Upper lobe of right lung (tissue), 1 donor: Measurements from ENCODE around the gene U2AF1L4. TPM values are rescaled to one million over a fixed set of nuclear protein-coding genes. Genes with fewer than 3 reads are reported as not detected.

Experiments
- ATAC-seq: fragments of 200-7000 bp; cut with Tn5 transposase; one replicate; pipeline ENCODE4 v1.9.1; 2020; ENCODE audit warnings: mild to moderate bottlenecking, moderate library complexity
- DNase-seq: peaks from one replicate; pipeline ENCODE4 v3.0.0-alpha.2; 2020
- H3K27ac ChIP-seq: fragments of 200-600 bp; one replicate; pipeline ENCODE4 v1.8.0; 2022
- H3K27me3 ChIP-seq: fragments of 200-600 bp; one replicate; pipeline ENCODE4 v1.8.0; 2022; ENCODE audit warnings: mild to moderate bottlenecking
- H3K36me3 ChIP-seq: fragments of 200-600 bp; one replicate; pipeline ENCODE4 v1.8.0; 2022
- H3K4me1 ChIP-seq: fragments of 200-600 bp; one replicate; pipeline ENCODE4 v1.8.0; 2022
- H3K4me3 ChIP-seq: fragments of 200-600 bp; one replicate; pipeline ENCODE4 v1.8.0; 2022; ENCODE audit warnings: mild to moderate bottlenecking
- H3K9me3 ChIP-seq: fragments of 200-600 bp; one replicate; pipeline ENCODE4 v1.8.0; 2022
- CTCF ChIP-seq: fragments of 200-600 bp; IDR thresholded peaks from one replicate; pipeline ENCODE4 v1.8.0; 2022; ENCODE audit warnings: antibody characterized with exemption
- intact Hi-C: fragments of 100-400 bp; cut with DNase I; formaldehyde crosslinking; loops from one replicate; pipeline ENCODE4 v1.11.0; 2022
- total RNA-seq: library from RNA; stranded (reverse); fragmentation: NEBNext Ultra II Directional; extraction: Animal tissue kit (Norgen Biotek cat#: 25700); gene quantifications from one replicate; pipeline ENCODE4 v1.2.1, GENCODE V29; 2021
- donor health status: DM: no; HTN: yes; CAD: no; lungs with severe emphysema.

The U2AF1L4 gene
- total RNA-seq, 1 donor from 2014 or later: 26.3 TPM

GRCh38 chr19:35731779-35732405 lies 13.3 kb downstream of the U2AF1L4 start:
- ATAC-seq (no peak), DNase-seq (no peak)
- H3K9me3 ChIP-seq: no peaks in the 10 kb centered on the region
- peaks cover 83% of the 10 kb centered on the region for H3K36me3 ChIP-seq
- H3K4me3 ChIP-seq: no peak overlapping the region
- H3K27ac ChIP-seq: no peak overlapping the region
- no peak for TF ChIP-seq CTCF
- no peaks in the 10 kb centered on the region for H3K4me1 ChIP-seq
- H3K27me3 ChIP-seq: no peaks in the 10 kb centered on the region
- intact Hi-C loops: no loop called here

GRCh38 chr19:35731353-35731752 lies 13.9 kb downstream of the U2AF1L4 start:
- no peaks in the 10 kb centered on the region for H3K27me3 ChIP-seq
- no peak for ATAC-seq
- intact Hi-C loops: no loop called here
- peaks cover 83% of the 10 kb centered on the region for H3K36me3 ChIP-seq
- no peak for TF ChIP-seq CTCF
- no peaks in the 10 kb centered on the region for H3K4me1 ChIP-seq
- no peak overlapping the region for H3K27ac ChIP-seq
- no peaks in the 10 kb centered on the region for H3K9me3 ChIP-seq
- H3K4me3 ChIP-seq: no peak overlapping the region
- DNase-seq: no peak

- no peak for ATAC-seq
- no peak overlapping the region for H3K27ac ChIP-seq
- H3K27me3 ChIP-seq: no peaks in the 10 kb centered on the region
- DNase-seq: no peak
- H3K36me3 ChIP-seq: peaks cover 89% of the 10 kb centered on the region
- no peaks in the 10 kb centered on the region for H3K9me3 ChIP-seq
- H3K4me1 ChIP-seq: no peaks in the 10 kb centered on the region
- TF ChIP-seq CTCF: no peak
- intact Hi-C loops: no loop called here
- no peak overlapping the region for H3K4me3 ChIP-seq
Measured at GRCh38 chr19:35730326-35730725, 14.9 kb downstream of the U2AF1L4 start.

- DNase-seq (no peak), ATAC-seq (no peak)
- H3K4me3 ChIP-seq: no peak overlapping the region
- H3K4me1 ChIP-seq: no peaks in the 10 kb centered on the region
- no peaks in the 10 kb centered on the region for H3K27me3 ChIP-seq
- TF ChIP-seq CTCF: no peak
- H3K9me3 ChIP-seq: no peaks in the 10 kb centered on the region
- peaks cover 93% of the 10 kb centered on the region for H3K36me3 ChIP-seq
- no peak overlapping the region for H3K27ac ChIP-seq
- intact Hi-C loops: no loop called here
Measured at GRCh38 chr19:35729763-35730162, 15.5 kb downstream of the U2AF1L4 start.

- no peak for TF ChIP-seq CTCF
- no peaks in the 10 kb centered on the region for H3K27me3 ChIP-seq
- ATAC-seq: no peak
- H3K36me3 ChIP-seq: peaks cover 93% of the 10 kb centered on the region
- H3K4me3 ChIP-seq: no peak overlapping the region
- H3K27ac ChIP-seq: no peak overlapping the region
- H3K4me1 ChIP-seq: no peaks in the 10 kb centered on the region
- DNase-seq: peak; percentile 61
- intact Hi-C loops: no loop called here
- H3K9me3 ChIP-seq: no peaks in the 10 kb centered on the region
Measured at GRCh38 chr19:35729021-35729420, 16.2 kb downstream of the U2AF1L4 start.
